NB4 (cell line): ENCODE measurements around the gene BBX.

Experiments
- MAX ChIP-seq: IDR thresholded peaks from 2 replicates; pipeline ENCODE4 v1.6.1; 2011; ENCODE audit warnings: low read depth, low read length
- MYC ChIP-seq: IDR thresholded peaks from 2 replicates; pipeline ENCODE4 v1.6.1; 2011; ENCODE audit warnings: low read depth, low read length
- POLR2A ChIP-seq: IDR thresholded peaks from 2 replicates; pipeline ENCODE4 v1.6.1; 2011; ENCODE audit warnings: mild to moderate bottlenecking; ENCODE audit not compliant: insufficient read length; ENCODE audit errors: extremely low read depth
- TF ChIP-seq, protein P1 (sequence below): IDR thresholded peaks from one replicate; pipeline ENCODE4 v1.5.1; 2012; ENCODE audit warnings: low read depth, low read length

DNA sequence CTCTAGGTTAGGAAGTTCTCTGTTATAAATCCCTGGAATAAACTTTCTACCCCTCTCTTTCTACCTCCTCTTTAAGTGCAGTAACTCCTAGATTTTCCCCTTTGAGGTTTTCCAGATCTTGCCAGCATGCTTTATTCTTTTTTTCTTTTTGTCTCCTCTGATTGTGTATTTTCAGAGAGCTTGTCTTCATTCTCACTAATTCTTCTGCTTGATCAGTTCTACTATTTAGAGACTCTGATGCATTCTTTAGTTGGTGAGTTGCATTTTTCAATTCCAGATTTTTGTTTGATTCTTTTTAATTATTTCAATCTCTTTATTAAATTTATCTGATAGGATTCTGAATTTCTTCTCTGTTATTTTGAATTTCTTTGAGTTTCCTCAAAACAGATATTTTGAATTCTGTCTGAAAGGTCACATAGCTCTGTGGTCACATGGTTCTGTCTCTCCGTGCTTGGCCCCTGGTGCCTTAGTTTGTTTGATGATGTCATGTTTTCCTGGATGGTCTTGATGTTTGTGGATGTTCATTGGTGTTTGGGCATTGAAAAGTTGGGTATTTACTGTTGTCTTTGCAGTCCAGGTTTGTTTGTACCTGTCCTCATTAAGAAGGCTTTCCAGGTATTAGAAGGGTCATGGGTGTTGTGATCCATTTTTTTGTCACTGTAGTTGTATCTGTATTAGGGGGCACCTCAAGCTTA is 89.2 kb downstream of the BBX start:
- TF ChIP-seq POLR2A = no peak
- TF ChIP-seq, protein P1, sequence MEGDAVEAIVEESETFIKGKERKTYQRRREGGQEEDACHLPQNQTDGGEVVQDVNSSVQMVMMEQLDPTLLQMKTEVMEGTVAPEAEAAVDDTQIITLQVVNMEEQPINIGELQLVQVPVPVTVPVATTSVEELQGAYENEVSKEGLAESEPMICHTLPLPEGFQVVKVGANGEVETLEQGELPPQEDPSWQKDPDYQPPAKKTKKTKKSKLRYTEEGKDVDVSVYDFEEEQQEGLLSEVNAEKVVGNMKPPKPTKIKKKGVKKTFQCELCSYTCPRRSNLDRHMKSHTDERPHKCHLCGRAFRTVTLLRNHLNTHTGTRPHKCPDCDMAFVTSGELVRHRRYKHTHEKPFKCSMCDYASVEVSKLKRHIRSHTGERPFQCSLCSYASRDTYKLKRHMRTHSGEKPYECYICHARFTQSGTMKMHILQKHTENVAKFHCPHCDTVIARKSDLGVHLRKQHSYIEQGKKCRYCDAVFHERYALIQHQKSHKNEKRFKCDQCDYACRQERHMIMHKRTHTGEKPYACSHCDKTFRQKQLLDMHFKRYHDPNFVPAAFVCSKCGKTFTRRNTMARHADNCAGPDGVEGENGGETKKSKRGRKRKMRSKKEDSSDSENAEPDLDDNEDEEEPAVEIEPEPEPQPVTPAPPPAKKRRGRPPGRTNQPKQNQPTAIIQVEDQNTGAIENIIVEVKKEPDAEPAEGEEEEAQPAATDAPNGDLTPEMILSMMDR = no peak
- TF ChIP-seq MYC = no peak
- TF ChIP-seq MAX = no peak
